HG03045 (cell line): ENCODE measurements around the gene CTU1.

ENCODE experiments used
- ATAC-seq: cut with Tn5 transposase; IDR thresholded peaks from one replicate; pipeline ENCODE4 v1.9.1; 2021; ENCODE audit warnings: mild to moderate bottlenecking, moderate library complexity; ENCODE audit not compliant: unreplicated experiment

The CTU1 gene

DNA sequence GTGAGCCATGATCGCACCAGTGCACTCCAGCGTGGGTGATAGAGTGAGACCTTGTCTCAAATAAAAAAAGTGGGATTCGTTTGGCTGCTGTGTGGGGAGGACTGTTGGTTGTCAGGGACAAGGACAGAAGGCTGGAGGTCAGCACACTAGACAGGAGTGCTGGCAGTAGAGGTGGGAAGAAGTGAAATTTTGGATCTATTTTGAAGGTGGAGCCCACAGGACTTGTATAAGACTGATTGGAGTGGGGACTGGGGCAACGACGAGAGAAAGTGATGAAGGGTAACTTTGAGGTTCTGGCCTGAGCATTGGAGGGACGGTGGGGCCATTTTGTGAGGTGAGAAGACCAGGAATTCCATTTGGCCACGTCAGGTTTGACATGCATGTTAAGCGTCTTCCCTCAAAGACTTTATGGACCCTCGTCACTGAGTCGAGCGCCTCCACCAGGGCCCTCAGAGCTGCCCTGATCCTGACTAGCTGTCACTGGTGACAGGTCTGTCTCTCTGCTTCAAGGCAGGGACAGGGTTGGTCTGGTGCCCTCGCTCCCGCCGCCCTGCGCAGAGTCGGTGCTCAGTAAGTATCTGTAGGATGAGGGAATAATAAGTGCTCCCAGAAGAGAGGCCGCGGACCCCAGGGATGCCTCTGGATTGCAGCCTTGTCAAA, 673 bp downstream of the CTU1 start:
- peak; percentile 0 for ATAC-seq

- no peak for ATAC-seq
Measured at GRCh38 chr19:51103926-51104341, 4.3 kb downstream of the CTU1 start.

DNA sequence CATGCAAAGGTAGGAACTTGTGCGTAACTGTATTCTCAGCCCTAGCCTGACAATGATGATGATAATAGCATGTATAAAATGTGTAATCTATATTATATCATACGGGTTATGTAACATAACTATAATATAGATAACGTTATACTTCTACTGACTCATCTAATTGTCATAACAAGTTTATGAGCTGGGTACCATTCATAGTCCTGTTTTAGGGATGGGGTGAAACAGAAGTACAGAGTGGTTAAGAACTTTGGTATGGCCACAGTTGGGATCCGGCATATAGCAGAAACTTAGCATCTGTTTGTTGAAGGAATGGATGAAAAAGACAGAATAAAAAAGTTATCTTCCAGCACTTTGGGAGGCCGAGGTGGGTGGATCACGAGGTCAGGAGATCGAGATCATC, 5.2 kb downstream of the CTU1 start:
- no peak for ATAC-seq

DNA sequence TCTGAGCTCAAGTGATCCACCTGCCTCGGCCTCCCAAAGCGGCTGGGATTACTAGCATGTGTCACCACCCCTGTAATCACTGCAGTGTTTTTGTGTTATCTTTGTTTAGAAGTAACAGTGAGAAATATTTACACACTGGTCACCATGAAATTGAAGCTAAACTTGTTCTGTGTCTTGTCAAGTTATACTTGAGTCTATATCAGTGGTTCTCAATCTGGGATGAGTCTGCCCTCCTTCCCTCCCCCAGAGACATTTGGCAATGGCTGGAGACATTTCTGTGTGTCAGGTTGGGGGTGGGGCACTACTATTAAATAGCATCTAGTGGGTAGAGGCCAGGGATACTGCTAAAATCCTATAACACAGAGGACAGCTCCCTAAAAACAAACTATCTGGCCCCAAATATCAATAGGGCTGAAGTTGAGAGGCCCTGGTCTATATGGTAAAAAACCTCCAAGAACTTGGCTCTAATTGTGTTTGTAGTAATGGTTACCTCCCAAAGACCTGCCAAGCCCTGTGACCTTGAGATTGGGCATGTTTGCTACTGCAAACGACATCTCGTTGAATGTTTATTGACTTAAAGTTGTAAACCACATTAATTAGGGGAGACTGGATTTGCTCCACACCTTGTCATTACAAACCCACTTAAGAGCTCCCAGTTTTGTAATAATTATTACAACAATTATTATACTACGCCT, 6.9 kb downstream of the CTU1 start:
- ATAC-seq = no peak

- ATAC-seq = no peak
Measured at GRCh38 chr19:51100601-51101000, 7.6 kb downstream of the CTU1 start.

DNA sequence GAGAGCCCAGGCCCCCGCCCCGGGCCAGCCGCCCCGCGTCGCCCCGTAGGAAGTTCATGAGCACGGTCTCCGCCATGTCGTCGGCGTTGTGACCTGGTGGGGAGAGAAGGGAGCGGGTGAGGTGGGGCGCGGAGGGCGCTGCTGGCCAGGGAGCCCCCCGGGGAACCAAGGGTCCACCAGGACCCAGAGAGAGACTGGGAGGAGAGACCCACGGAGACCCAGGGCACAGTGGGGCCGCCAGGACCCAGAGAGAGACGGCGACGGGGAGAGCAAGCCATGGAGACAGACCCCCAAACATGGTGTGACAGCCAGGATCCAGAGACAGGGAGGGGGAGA, 9.2 kb downstream of the CTU1 start:
- no peak for ATAC-seq

DNA sequence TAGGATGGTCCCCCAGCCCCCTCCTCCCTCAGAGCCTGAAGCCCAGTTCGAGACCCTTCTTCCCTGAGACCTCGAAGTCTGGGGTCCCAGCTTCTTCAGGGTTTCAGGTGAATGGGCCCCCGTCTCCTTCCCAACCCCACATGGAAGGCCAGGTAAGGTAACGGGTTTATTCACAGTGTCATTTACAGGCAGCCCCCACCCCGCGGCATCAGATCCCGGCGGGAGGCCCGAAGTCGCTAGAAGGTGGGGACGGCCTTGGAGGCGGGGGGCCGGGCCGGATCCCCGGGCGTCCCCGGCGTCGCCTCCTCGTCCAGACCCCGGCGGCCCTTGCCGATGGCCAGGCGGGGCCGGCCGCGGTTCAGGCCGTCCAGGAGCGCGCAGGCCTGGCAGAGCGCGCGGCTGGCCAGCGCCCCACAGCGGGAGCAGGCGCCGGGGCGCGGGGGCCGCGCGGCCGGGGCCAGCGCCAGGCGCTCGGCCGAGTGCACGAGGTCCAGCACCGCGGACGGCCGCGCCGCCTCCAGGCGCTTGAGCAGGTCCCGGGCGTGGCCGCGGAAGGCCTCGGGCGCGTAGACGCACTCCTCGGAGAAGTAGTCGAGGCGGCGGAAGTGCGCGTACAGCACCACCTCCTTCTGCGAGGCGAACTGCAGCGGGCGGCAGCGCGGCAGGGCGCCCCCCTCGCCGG, 9.7 kb downstream of the CTU1 start:
- no peak for ATAC-seq

- no peak for ATAC-seq
Measured at GRCh38 chr19:51097796-51098195, 10.4 kb downstream of the CTU1 start.

DNA sequence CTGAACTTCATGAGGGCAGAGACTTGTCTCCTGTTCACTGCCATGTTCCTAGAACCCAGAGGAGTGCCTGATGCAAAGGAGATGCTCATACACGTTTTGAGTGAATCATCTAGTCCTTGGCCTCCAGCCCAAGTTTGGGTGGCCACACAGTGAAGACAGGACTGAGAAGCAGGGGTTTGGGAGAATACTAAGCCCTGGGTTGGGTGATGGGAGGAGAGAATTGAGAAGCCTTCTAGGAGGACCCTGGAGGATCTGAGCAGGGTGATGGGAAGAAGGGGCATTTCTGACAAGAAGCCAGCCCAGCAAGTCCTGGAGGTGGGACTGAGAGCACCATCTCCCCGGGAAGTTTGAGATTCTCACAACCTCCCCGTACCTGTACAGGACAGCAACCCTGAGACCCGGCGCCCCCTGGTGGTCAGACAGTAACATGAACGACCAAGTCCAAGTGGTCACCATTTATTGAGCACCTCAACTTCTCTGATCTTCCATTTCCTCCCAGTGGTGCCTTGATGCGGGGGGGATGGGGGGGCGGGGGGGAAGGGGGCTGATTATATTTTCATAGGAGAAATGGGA, 11.0 kb downstream of the CTU1 start:
- no peak for ATAC-seq

DNA sequence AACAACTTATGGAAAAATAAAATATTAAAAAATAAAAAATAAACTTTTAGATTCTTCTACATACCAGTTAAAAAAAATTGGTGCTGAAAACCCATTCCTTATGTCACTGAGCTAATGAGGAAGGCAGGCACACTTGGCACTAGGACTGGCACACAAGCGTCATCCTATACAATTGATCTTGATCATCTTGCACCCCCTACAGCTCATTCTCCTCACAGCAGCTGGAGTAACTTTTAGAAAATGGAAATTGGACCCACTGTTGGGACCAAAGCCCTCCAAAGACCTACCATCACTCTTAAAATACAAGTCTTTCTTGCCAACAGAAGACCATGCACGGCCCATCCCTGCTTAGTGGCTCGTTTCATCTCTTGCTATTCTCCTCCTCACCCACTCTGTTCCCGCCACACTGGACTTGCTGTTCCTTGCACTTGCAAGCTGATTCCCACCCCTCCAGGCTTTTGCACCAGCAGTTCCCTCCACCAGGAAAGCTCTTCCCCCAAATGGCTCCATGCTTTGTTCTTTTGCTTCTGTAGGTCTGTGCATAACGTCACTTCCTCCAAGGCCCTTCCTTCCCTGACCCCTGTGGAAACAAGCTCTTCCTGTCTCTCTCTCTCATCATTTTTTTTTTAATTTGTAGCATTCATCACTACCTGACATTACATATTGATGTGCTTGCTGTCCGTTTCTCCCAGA, 11.6 kb downstream of the CTU1 start:
- ATAC-seq = no peak

- no peak for ATAC-seq
Measured at GRCh38 chr19:51094696-51095279, 13.4 kb downstream of the CTU1 start.

DNA sequence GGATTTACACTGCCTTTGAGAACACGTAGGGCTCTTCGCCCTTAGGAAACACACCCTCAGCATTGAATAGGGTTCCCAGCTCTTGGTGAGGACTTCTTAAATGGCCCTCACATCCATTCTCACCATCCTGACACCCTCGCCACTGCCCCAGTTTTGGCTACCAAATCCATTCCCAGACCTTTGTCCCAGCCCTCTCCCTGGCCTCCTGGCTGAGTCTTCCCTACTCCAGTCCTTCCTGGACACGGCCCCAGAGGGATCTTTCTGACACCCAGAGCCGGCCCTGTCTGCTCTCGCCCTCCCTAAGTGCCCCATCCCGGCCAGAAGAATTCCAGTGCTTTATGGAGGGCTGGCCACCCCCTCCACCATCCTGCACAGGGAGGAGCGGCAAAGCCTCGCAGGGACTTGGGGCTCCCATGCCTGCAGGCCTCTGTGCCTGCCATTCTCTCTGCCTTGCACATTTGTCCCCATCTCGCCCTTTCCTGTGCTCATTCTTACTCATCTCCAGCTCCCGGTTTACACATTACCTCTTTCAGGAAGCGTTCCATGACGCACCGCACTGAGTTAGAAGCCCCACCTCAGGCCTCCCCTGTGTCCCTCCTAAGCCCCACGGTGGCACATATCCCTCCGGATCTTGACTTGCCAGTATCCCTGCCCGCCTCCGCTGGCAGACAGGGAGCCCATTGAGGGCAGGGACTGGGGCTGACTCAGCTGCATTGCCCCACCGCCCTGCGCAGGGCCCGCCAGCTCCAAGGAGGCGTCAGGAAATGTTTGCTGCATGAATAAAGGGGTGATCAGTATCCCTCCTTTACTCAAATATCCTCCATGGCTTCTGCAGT, 14.5 kb downstream of the CTU1 start:
- ATAC-seq = no peak

DNA sequence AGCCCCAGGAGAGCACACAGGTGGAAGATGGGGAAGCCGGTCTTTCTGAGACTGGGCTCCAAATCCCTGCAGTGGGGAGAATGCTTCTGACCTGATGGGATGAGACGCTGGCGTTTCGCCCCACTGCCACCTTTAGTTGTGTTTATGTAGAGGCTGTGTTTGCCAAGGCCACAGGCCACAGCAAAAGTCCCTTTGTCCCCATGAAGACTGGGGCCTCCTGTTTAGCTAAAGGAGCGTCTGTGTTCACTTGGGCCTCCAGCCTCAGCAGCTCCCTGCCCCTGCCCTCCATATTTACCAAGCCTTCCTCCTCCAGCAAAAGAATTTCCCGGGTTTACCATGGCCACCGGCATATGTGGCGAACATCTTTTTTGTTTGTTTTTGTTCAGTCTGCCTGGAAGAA, 15.1 kb downstream of the CTU1 start:
- ATAC-seq = no peak

GRCh38 chr19:51091895-51092873, 16.0 kb downstream of the CTU1 start:
- ATAC-seq = no peak

- ATAC-seq = no peak
Measured at GRCh38 chr19:51091126-51091525, 17.1 kb downstream of the CTU1 start.

- no peak for ATAC-seq
Measured at GRCh38 chr19:51090471-51090870, 17.7 kb downstream of the CTU1 start.

- ATAC-seq = no peak
Measured at GRCh38 chr19:51089786-51090185, 18.4 kb downstream of the CTU1 start.

- no peak for ATAC-seq
Measured at GRCh38 chr19:51086153-51086850, 21.9 kb downstream of the CTU1 start.
